ENCODE measurements around the gene TDRD6.

Gene TDRD6

GRCh38 chr6:46648869-46649492 is 38.7 kb upstream of the TDRD6 start:
- no peak for DNase-seq (ENCODE audit: extremely low read depth, low read depth)

GRCh38 chr6:46651006-46651405 is 36.7 kb upstream of the TDRD6 start:
- TF ChIP-seq CTCF (IDR thresholded peaks at IDR 0.05; ENCODE audit: low read depth, low read length): no peak
- DNase-seq (ENCODE audit: extremely low read depth, low read depth): peak; percentile 60

More at GRCh38 chr6:46648869-46649492, 38.7 kb upstream of the TDRD6 start:
- no peak for TF ChIP-seq CTCF (IDR thresholded peaks at IDR 0.05; ENCODE audit: low read depth, low read length)

- DNase-seq (ENCODE audit: extremely low read depth, low read depth): no peak
- no peak for TF ChIP-seq CTCF (IDR thresholded peaks at IDR 0.05; ENCODE audit: low read depth, low read length)
Measured at GRCh38 chr6:46651816-46652215, 35.9 kb upstream of the TDRD6 start.

- TF ChIP-seq CTCF (IDR thresholded peaks at IDR 0.05; ENCODE audit: low read depth, low read length): no peak
- no peak for DNase-seq (ENCODE audit: extremely low read depth, low read depth)
Measured at GRCh38 chr6:46652232-46652602, 35.5 kb upstream of the TDRD6 start.

GRCh38 chr6:46652603-46653438 is 34.9 kb upstream of the TDRD6 start, which contains the start of the genes CYP39A1 and SLC25A27:
TSS of gene CYP39A1 (minus strand) at chr6:46652818. CDS start at chr6:46652582, 236 bp downstream.
TSS of gene SLC25A27 (plus strand) at chr6:46652975. CDS start at chr6:46653193, 218 bp downstream.
- peak; percentile 48 for DNase-seq (ENCODE audit: extremely low read depth, low read depth)
- no peak for TF ChIP-seq CTCF (IDR thresholded peaks at IDR 0.05; ENCODE audit: low read depth, low read length)

- DNase-seq (ENCODE audit: extremely low read depth, low read depth): no peak
- TF ChIP-seq CTCF (IDR thresholded peaks at IDR 0.05; ENCODE audit: low read depth, low read length): no peak
Measured at GRCh38 chr6:46653439-46654195, 34.1 kb upstream of the TDRD6 start.

Measured in AG09319 (cell line).